Fibroblast of lung (primary cell): Measurements from ENCODE around the gene CLN5. TPM values are rescaled to one million over a fixed set of nuclear protein-coding genes. Genes with fewer than 3 reads are reported as not detected.
"Not testable (repeated sequence)": the region's sequence is repeated elsewhere in the genome, so short reads cannot be mapped to it uniquely, and the experiment has no call there.

Source experiments
- DNase-seq, 2 donors: peaks; one replicate each; pipeline versions ENCODE4 v3.0.0 to v3.0.0-alpha.2; 2010; ENCODE audit warnings: low read depth in 2 of 2
- H2AFZ ChIP-seq: 2 replicates; pipeline ENCODE4 v1.5.1; 2012; ENCODE audit warnings: low read length, control low read depth, inconsistent platforms
- H3K27ac ChIP-seq: 2 replicates; pipeline ENCODE4 v1.5.1; 2011; ENCODE audit warnings: low read length, control low read depth; ENCODE audit not compliant: insufficient read depth
- H3K27me3 ChIP-seq: 2 replicates; pipeline ENCODE4 v1.5.1; 2011; ENCODE audit warnings: mild to moderate bottlenecking, low read length; ENCODE audit not compliant: control insufficient read depth, insufficient read depth
- H3K36me3 ChIP-seq: 2 replicates; pipeline ENCODE4 v1.5.1; 2011; ENCODE audit warnings: low read length; ENCODE audit not compliant: control insufficient read depth, insufficient read depth
- H3K4me1 ChIP-seq: 2 replicates; pipeline ENCODE4 v1.5.1; 2011; ENCODE audit warnings: low read length; ENCODE audit not compliant: control insufficient read depth, insufficient read depth; ENCODE audit errors: extremely low read depth
- H3K4me2 ChIP-seq: 2 replicates; pipeline ENCODE4 v1.5.1; 2011; ENCODE audit warnings: low read length, control low read depth; ENCODE audit not compliant: insufficient read depth; ENCODE audit errors: extremely low read depth
- H3K4me3 ChIP-seq, 4 experiments: fragments of 200-600 bp in 1 of 4; sonication (generic) in 1 of 4; replicated peaks in 1 of 4; 2 replicates each; pipeline ENCODE4 v1.5.1; 2011 to 2016; ENCODE audit warnings: low read length in 4 of 4, low read depth in 3 of 4, mild to moderate bottlenecking in 3 of 4, control low read depth in 2 of 4, inconsistent platforms in 1 of 4, mixed read lengths in 1 of 4; ENCODE audit not compliant: insufficient read depth in 1 of 4; ENCODE audit errors: control extremely low read depth in 1 of 4
- H3K79me2 ChIP-seq: 2 replicates; pipeline ENCODE4 v1.5.1; 2012; ENCODE audit warnings: mild to moderate bottlenecking, low read length, inconsistent platforms; ENCODE audit not compliant: control insufficient read depth, insufficient read depth
- H3K9ac ChIP-seq: 2 replicates; pipeline ENCODE4 v1.5.1; 2011; ENCODE audit warnings: mild to moderate bottlenecking, low read length, control low read depth; ENCODE audit not compliant: insufficient read depth
- H3K9me3 ChIP-seq: 2 replicates; pipeline ENCODE4 v1.5.1; 2012; ENCODE audit warnings: low read depth, low read length; ENCODE audit not compliant: control insufficient read depth, insufficient read depth
- H4K20me1 ChIP-seq: 2 replicates; pipeline ENCODE4 v1.5.1; 2011; ENCODE audit warnings: low read length; ENCODE audit not compliant: control insufficient read depth, insufficient read depth; ENCODE audit errors: extremely low read depth
- CTCF ChIP-seq, 2 donors: IDR thresholded peaks in 1 of 2; conservative IDR thresholded peaks in 1 of 2; 1 replicate in 1 of 2; 2 replicates in 1 of 2; pipeline ENCODE4 v1.5.1; 2011 to 2012; ENCODE audit warnings: low read length in 2 of 2, control low read depth in 1 of 2, inconsistent platforms in 1 of 2, low read depth in 1 of 2, mild to moderate bottlenecking in 1 of 2
- EZH2 ChIP-seq: IDR thresholded peaks from 2 replicates; pipeline ENCODE4 v1.5.1; 2012; ENCODE audit warnings: low read length, control low read depth, mild to moderate bottlenecking; ENCODE audit errors: missing control alignments
- polyA plus RNA-seq, 2 donors: library from polyadenylated mRNA; depleted of rRNA in 1 of 2; stranded (reverse) in 1 of 2; unstranded in 1 of 2; fragments of >200 nt; gene quantifications; 2 replicates each; pipeline ENCODE4 v1.2.1, GENCODE V29; 2011 to 2012; ENCODE audit warnings: missing spikeins in 1 of 2
- total RNA-seq: library from RNA; depleted of rRNA; stranded (reverse); fragments of >200 nt; gene quantifications from 2 replicates; pipeline ENCODE4 v1.2.1, GENCODE V29; 2014

CLN5 gene
- total and polyA plus RNA-seq, 2 donors (not counting 1 experiment from before 2014, with no cell fraction given): 30.0 to 37.8 TPM

GRCh38 chr13:76955661-76956060 is 36.2 kb upstream of the CLN5 start:
- Histone ChIP-seq H3K36me3 (no peaks in the 10 kb centered on the region), H3K4me3 (no peak overlapping the region), H2AFZ (no peak overlapping the region), H3K4me1 (no peaks in the 10 kb centered on the region), H3K27me3 (no peaks in the 10 kb centered on the region), H3K4me2 (no peak overlapping the region), H4K20me1 (no peaks in the 10 kb centered on the region), H3K79me2 (no peaks in the 10 kb centered on the region), H3K27ac (no peak overlapping the region), H3K9ac (no peak overlapping the region), H3K9me3 (no peaks in the 10 kb centered on the region)
- DNase-seq: no peak
- TF ChIP-seq EZH2 (no peak), CTCF (conservative IDR thresholded peaks at IDR 0.05 in 1 of 2, IDR thresholded peaks at IDR 0.05 in 1 of 2; ENCODE audit: low read depth in 1 of 2, low read length in 2 of 2) (no peak)

GRCh38 chr13:76958841-76959432 is 32.9 kb upstream of the CLN5 start:
- H3K4me3 ChIP-seq: no peak overlapping the region
- H3K4me2 ChIP-seq: no peak overlapping the region
- no peaks in the 10 kb centered on the region for H3K9me3 ChIP-seq
- H2AFZ ChIP-seq: no peak overlapping the region
- no peaks in the 10 kb centered on the region for H4K20me1 ChIP-seq
- H3K9ac ChIP-seq: no peak overlapping the region
- no peaks in the 10 kb centered on the region for H3K36me3 ChIP-seq
- H3K4me1 ChIP-seq: no peaks in the 10 kb centered on the region
- no peak overlapping the region for H3K27ac ChIP-seq
- no peaks in the 10 kb centered on the region for H3K79me2 ChIP-seq
- no peaks in the 10 kb centered on the region for H3K27me3 ChIP-seq
- no peak for TF ChIP-seq CTCF (conservative IDR thresholded peaks at IDR 0.05 in 1 of 2, IDR thresholded peaks at IDR 0.05 in 1 of 2; ENCODE audit: low read depth in 1 of 2, low read length in 2 of 2)
- TF ChIP-seq EZH2: no peak
- DNase-seq: no peak

GRCh38 chr13:76959734-76960133 is 32.1 kb upstream of the CLN5 start:
- H3K27ac ChIP-seq, H3K4me1 ChIP-seq, H3K9me3 ChIP-seq, H3K9ac ChIP-seq, H4K20me1 ChIP-seq, H2AFZ ChIP-seq, H3K4me2 ChIP-seq, H3K79me2 ChIP-seq, H3K27me3 ChIP-seq, H3K4me3 ChIP-seq, DNase-seq, H3K36me3 ChIP-seq: not testable (repeated sequence)
